CD1c-positive myeloid dendritic cell (primary cell): Measurements from ENCODE around the gene CSPG4.
"Not testable (repeated sequence)": the region's sequence is repeated elsewhere in the genome, so short reads cannot be mapped to it uniquely, and the experiment has no call there.

Experiments used
- DNase-seq: peaks from one replicate; pipeline ENCODE4 v3.0.0-alpha.2; 2016; ENCODE audit errors: extremely low spot score

Gene CSPG4

DNA sequence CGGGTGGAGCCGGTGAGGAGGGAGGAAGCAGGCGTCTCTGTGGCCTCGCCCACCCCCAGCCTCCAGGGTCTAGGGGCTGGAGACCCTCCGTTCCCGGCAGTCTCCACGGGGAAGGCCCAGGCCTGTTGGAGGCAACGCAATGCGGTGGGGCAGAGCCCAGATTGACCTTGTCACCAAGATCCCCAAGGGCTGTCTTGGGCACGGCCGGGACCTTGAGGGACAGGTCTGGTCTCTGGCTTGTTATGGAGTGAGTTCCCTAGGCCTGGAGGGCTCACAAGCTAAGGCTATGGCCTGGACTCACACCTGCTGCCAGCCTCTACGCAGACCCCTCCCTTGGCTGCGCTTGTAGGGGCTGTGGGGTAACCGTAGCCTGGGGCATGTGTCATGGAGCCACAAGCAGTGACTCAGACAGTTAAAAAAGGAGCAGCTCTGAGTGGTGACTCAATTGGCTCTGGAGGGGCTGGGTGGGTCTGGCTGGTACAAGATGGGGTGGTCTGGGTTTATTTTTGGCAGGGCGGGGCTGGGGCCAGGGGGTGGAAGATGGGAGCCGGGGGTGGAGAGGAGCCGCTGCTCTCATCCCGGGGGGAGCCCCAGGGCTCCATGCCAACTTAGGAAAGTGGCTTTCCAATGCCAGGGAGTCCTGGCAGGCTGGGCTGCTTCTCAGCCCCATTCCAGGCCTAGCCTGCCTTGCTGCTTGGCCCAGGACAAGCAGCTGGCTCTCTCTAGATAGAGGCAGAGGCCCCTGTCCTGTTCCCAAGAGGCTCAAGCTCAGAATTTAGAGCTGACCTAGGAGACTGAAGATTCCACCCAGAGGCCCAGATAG is 9.0 kb downstream of the CSPG4 start:
- DNase-seq = not testable (repeated sequence)

- no peak for DNase-seq
Measured at GRCh38 chr15:75702436-75702835, 10.2 kb downstream of the CSPG4 start.

GRCh38 chr15:75701071-75702003 is 11.3 kb downstream of the CSPG4 start:
- DNase-seq = not testable (repeated sequence)

DNA sequence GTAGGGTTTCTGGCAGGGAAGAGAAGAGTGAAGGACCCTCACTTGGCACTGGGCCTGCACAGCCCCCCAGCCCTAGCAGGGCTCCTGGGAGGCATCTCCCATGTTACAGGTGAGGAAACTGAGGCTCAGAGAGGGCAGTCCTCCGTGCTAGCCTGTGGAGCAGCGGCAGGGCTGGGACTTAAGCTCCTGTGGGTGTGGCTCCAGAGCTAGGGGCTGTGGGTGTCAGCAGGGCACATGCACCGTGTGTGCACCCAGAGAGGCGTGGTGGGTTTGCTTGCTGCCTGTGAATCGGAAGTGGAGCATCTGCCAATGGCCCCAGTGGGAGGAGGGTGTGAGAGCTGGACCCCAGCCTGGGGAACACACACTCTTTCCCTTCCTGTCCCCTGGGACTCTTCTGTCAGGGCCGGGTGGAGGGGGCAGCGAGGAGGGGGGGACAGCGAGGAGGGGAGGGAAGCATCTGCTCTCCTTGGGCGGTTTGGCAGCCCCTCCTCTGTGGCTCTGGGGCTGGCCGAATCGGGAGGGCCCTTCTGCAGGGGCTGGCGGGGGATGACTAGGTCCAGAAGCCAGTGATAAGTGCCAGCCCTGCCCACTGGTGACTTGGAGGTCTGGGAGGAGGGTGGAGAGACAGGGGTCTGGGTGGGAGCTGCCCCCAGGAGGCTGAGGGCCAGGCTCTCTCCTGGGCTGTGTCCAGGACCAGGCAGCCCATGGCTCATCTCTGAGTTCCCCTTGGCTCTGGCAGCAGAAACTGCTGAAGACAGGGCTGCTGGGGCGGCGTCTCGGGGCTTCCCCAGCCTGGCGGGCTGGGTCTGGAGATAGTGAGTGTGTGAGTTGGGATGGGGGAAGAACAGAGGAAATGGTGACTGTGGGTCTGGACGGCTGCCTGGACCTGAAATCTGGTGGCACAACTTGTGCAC is 12.4 kb downstream of the CSPG4 start:
- DNase-seq = peak; percentile 65

- DNase-seq = peak; percentile 78
Measured at GRCh38 chr15:75699517-75699916, 13.1 kb downstream of the CSPG4 start.

- DNase-seq = not testable (repeated sequence)
Measured at GRCh38 chr15:75697974-75698747, 14.5 kb downstream of the CSPG4 start.

- DNase-seq = no peak
Measured at GRCh38 chr15:75697523-75697922, 15.1 kb downstream of the CSPG4 start.

GRCh38 chr15:75696854-75697259 is 15.8 kb downstream of the CSPG4 start:
- no peak for DNase-seq

DNA sequence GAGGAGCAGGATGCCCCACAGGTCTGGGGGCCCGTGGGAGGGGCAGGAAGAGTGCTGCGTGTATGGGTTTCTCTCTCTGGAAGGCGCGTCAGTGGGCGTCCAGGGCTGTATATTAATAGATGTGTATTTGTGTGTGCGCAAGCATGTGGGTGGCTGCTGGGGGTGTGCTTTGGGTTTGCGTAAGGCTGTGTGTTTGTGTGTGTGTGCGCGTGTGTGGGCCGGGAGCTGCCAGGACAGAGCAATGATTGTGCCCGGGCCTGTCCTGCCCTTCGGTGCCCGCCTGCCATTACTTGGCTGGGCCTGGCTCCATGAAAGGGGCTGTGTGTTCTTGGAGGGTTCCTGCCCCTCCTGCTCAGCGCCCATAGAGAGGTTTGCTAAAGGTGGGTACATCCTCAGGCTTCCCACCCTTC is 16.3 kb downstream of the CSPG4 start:
- peak; percentile 73 for DNase-seq

DNA sequence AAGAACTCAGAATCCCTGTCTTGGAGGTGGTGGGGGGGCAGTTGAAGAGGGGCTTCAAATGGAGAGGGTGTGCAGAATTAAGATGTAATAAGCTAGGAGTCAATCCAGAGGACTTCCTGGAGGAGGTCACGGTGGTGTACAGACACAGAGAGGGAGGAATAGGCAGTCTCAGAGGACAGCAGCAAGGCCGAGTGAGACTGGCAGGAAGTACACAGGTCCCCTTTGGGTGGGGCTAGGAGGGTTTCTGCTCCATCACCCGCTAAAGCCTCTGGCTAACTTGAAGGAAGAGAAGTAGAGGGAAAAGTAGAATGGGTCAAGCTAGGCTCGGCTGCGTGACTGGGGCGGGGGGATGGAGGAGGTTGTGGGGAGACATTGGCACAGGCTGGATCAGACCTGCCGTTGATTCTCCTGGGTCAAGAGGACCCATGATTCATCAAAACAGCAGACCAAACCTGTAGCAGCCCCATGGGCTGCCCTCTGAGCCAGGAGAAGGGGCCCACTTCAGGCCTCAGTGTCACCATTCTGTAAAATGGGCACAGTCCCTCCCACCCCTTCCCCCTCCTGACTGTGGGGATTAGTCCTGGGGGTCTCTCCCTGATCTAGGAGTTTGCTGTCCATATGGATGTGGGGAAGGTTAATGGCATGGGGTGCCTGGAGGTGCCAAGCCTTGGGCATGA is 16.9 kb downstream of the CSPG4 start:
- no peak for DNase-seq

- DNase-seq = no peak
Measured at GRCh38 chr15:75695220-75695619, 17.4 kb downstream of the CSPG4 start.

DNA sequence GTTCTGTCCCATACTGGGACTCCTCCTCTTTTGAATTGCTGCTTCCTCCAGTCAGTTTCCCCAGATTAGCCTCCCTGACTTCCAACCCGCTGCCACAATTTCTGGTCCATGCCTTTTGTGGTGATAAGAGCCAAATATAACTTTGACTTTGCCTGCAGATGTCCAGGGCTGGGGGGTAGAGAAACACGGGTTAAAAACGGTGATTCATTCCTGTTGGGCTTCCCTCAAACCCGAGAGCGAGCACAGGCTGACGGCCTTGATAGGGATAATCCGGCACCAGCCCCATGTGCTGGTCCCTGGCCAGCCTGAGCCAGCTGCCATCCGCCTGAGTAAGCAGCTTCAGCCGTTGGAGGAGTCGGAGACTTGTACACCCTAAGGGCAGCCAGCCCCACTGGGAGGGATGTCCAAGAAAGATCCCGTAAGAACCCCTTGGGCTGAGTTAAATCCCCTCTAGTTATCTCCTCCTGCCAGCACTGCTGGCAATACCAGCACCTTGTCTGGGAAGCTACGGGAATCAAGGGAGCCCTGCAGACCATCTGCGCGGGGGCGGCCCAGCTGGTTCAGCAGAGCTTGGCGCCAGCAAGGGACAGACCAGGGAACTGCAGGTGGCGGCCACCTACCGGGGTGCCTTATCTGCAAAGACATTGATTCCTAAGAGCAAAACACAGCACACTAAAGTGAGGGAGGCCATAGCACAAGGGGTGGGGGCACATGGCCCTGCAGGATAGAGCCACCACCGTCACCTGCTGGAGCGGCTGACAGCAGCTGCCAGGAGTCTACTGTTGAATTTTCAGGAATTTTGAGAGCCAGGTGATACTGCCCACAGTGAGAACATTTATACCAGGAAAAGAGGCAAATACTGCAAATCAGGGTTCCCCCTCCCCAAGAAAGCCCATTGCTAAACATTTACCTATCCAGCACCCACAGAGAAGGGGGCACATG is 18.1 kb downstream of the CSPG4 start:
- peak; percentile 33 for DNase-seq

- no peak for DNase-seq
Measured at GRCh38 chr15:75693501-75694240, 19.0 kb downstream of the CSPG4 start.

- DNase-seq = not testable (repeated sequence)
Measured at GRCh38 chr15:75693028-75693427, 19.6 kb downstream of the CSPG4 start.

GRCh38 chr15:75692311-75692710 is 20.3 kb downstream of the CSPG4 start:
- DNase-seq = not testable (repeated sequence)

- DNase-seq = not testable (repeated sequence)
Measured at GRCh38 chr15:75689429-75689828, 23.2 kb downstream of the CSPG4 start.

DNA sequence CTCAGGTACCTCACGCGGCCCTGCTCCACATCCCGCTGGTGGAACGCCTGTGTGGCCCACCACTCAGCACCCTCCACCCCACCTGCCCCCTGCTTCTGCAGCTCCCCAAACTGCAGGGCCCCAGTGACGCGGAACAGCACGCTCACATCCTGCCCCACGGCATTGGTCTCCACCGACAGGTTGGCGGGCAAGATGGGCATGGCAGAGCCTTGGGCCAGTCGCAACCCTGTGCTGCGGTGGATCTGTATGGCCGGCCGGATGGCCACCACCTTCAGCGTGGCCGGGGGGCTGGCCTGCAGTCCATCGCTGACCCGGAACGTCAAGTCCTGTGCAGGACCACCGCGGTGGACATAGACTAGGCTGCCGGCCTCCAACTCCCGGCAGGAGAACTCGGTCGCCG is 23.8 kb downstream of the CSPG4 start:
- DNase-seq = no peak

DNA sequence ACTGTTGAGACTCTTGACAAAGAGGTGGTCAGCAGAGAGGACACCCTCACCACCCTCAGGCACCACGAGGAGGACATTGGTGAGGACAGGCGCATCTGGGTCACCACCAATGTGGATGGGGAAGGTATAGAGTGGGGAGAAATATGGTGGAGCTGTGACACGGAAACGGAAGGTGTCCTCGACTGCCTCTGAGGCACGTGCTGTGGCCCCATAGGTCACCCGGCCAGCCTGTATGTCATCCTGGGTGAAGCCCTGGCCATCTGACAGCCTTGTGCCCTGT is 24.4 kb downstream of the CSPG4 start:
- no peak for DNase-seq
